SJCRH30 (cell line): Measurements from ENCODE around the gene SPDYE1. TPM values are rescaled to one million over a fixed set of nuclear protein-coding genes. Genes with fewer than 3 reads are reported as not detected.

ENCODE experiments used
- DNase-seq, 2 experiments: peaks; one replicate each; pipeline ENCODE4 v3.0.0-alpha.2; 2015 to 2020
- H3K27ac ChIP-seq: fragments of 250-450 bp; sonication (Bioruptor Pico); 2 replicates; pipeline ENCODE4 v1.5.1; 2020; ENCODE audit warnings: mild to moderate bottlenecking, moderate library complexity
- H3K27me3 ChIP-seq: fragments of 250-450 bp; sonication (Bioruptor Pico); 2 replicates; pipeline ENCODE4 v1.5.1; 2020; ENCODE audit warnings: mild to moderate bottlenecking, moderate library complexity
- H3K36me3 ChIP-seq: fragments of 250-450 bp; sonication (Bioruptor Pico); 2 replicates; pipeline ENCODE4 v1.5.1; 2020; ENCODE audit warnings: mild to moderate bottlenecking, moderate library complexity
- H3K4me1 ChIP-seq: fragments of 250-450 bp; sonication (Bioruptor Pico); 2 replicates; pipeline ENCODE4 v1.5.1; 2020; ENCODE audit warnings: mild to moderate bottlenecking, moderate library complexity
- H3K4me3 ChIP-seq: fragments of 250-450 bp; sonication (Bioruptor Pico); 2 replicates; pipeline ENCODE4 v1.5.1; 2020; ENCODE audit warnings: mild to moderate bottlenecking, moderate library complexity
- H3K9me3 ChIP-seq: fragments of 250-450 bp; sonication (Bioruptor Pico); replicated peaks from 2 replicates; pipeline ENCODE4 v1.5.1; 2020; ENCODE audit warnings: mild to moderate bottlenecking, moderate library complexity
- total RNA-seq: library from RNA; depleted of rRNA; stranded (reverse); fragments of >200 nt; shearing (Covaris generic); gene quantifications from 2 replicates; pipeline ENCODE4 v1.2.3, GENCODE V29; 2014; rRNA removed

Gene SPDYE1
- total RNA-seq, 1 experiment from 2014 or later, result not detected

- H3K27ac ChIP-seq, result no peak overlapping the region
- no peaks in the 10 kb centered on the region for H3K4me1 ChIP-seq
- no peaks in the 10 kb centered on the region for H3K9me3 ChIP-seq
- H3K27me3 ChIP-seq, result no peaks in the 10 kb centered on the region
- no peak for DNase-seq
- H3K4me3 ChIP-seq, result no peak overlapping the region
- peaks cover 26% of the 10 kb centered on the region for H3K36me3 ChIP-seq
These were observed 61.8 kb downstream of the SPDYE1 start for GRCh38 chr7:44059219-44060090.

Other genes starting within 250 kb of the SPDYE1 start
- gene BLVRA, start 239.2 kb upstream of the SPDYE1 start, total RNA-seq, result 42.0 and 42.8 TPM in 2 replicates
- 88.7 and 105 TPM in 2 replicates for gene MRPS24, start 128.4 kb upstream of the SPDYE1 start, total RNA-seq
- gene URGCP, start 91.3 kb upstream of the SPDYE1 start, total RNA-seq, result 17.4 and 19.6 TPM in 2 replicates
- 15.3 and 15.6 TPM in 2 replicates for gene UBE2D4, start 71.5 kb upstream of the SPDYE1 start, total RNA-seq
- 51.9 and 54.4 TPM in 2 replicates for gene DBNL, start 46.8 kb downstream of the SPDYE1 start, total RNA-seq
- gene PGAM2, start 67.7 kb downstream of the SPDYE1 start, total RNA-seq, result not detected in 2 replicates
- 7.6 and 7.9 TPM in 2 replicates for gene POLM, start 84.6 kb downstream of the SPDYE1 start, total RNA-seq
- 13.4 and 17.8 TPM in 2 replicates for gene AEBP1, start 106.4 kb downstream of the SPDYE1 start, total RNA-seq
- 149 and 162 TPM in 2 replicates for gene POLD2, start 125.7 kb downstream of the SPDYE1 start, total RNA-seq
- not detected in 2 replicates for gene MYL7, start 143.4 kb downstream of the SPDYE1 start, total RNA-seq
- gene GCK, start 191.5 kb downstream of the SPDYE1 start, total RNA-seq, result not detected in 2 replicates
- gene YKT6, start 203.1 kb downstream of the SPDYE1 start, total RNA-seq, result 98.6 and 101 TPM in 2 replicates